ENCODE results near the gene TBC1D1. TPM values are rescaled to one million over a fixed set of nuclear protein-coding genes. Genes with fewer than 3 reads are reported as not detected.

Gene TBC1D1
- total RNA-seq, 4 donors from 2014 or later: 56.4 to 127 (median 94.8) TPM

DNA sequence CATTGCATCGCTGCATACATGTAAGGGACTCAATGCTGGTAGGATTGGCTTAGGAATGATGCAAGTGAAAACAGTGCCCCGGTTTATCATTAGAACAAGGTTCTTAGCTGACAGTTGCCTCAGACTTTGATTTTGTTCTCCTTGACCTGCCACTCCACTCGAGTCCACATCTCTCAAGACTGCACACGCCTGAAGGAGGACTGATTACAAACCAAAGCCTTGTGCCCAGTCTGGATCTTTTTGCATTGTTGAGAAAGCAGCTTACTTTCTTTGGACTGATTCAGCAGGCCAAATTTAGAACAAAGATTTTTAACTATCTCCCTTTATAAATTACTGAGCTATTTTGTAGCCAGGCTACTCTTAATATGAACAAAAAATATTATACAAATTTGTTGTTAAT lies 194.9 kb downstream of the TBC1D1 start:
- DNase-seq (ENCODE audit: low spot score): no peak
- ATAC-seq (ENCODE audit: low FRiP score): no peak
- TF ChIP-seq, protein P1, sequence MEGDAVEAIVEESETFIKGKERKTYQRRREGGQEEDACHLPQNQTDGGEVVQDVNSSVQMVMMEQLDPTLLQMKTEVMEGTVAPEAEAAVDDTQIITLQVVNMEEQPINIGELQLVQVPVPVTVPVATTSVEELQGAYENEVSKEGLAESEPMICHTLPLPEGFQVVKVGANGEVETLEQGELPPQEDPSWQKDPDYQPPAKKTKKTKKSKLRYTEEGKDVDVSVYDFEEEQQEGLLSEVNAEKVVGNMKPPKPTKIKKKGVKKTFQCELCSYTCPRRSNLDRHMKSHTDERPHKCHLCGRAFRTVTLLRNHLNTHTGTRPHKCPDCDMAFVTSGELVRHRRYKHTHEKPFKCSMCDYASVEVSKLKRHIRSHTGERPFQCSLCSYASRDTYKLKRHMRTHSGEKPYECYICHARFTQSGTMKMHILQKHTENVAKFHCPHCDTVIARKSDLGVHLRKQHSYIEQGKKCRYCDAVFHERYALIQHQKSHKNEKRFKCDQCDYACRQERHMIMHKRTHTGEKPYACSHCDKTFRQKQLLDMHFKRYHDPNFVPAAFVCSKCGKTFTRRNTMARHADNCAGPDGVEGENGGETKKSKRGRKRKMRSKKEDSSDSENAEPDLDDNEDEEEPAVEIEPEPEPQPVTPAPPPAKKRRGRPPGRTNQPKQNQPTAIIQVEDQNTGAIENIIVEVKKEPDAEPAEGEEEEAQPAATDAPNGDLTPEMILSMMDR (IDR thresholded peaks at IDR 0.05): no peak

DNA sequence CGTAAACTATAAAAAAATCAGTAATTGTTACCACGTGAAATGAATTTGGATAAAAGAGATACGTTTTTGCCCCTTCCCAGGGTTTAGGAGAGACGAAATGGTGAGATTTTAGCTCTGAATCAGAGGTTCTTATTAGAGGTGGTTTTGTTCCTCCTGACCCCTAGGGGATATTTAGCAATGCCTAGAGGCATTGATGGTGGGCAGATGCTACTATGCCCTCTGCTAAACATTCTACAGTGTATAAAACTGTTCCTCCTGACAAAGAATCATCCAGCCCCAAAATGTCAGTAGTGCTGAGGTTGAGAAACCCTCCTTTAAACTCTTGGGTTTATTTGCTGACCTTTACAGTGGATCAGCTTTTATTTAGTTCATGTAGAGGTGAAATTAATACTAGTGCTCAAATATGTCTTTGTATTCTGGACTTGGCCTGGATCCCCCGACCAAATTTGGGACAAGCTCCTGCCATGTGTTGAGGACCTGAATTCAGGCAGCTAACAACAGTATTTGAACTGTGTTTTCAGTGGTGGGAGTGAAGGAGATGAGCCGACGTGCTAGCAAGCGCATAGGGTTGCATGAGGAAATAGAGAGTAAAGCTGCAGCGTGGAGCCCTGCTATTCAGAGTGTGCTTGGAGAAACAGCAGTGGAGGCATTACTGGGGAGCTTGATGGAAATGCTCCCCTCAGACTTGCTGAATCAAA lies 195.4 kb downstream of the TBC1D1 start:
- no peak for ATAC-seq (ENCODE audit: low FRiP score)
- TF ChIP-seq, protein P1 (IDR thresholded peaks at IDR 0.05): no peak

DNA sequence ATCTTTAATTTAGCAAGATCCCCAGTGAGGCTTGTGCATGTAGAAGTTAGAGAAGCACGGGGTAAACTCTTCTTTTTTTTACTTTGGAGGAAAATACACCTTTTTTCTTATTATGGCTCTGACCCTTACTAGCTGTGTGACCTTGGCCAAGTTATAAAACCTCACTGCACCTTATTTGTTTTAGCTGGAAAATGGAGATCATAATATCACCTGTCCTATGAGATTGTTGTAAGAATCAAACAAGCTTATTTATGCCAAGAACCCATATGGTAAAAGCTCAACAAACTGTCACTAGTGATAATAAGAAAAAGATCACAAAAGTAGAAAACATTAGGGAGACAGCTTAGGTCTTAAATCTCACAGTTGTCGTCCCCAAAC lies 196.0 kb downstream of the TBC1D1 start:
- DNase-seq (ENCODE audit: low spot score): no peak
- TF ChIP-seq, protein P1 (IDR thresholded peaks at IDR 0.05): no peak
- ATAC-seq (ENCODE audit: low FRiP score): no peak

More for the DNA sequence above, 195.4 kb downstream of the TBC1D1 start:
- no peak for DNase-seq (ENCODE audit: low spot score)

DNA sequence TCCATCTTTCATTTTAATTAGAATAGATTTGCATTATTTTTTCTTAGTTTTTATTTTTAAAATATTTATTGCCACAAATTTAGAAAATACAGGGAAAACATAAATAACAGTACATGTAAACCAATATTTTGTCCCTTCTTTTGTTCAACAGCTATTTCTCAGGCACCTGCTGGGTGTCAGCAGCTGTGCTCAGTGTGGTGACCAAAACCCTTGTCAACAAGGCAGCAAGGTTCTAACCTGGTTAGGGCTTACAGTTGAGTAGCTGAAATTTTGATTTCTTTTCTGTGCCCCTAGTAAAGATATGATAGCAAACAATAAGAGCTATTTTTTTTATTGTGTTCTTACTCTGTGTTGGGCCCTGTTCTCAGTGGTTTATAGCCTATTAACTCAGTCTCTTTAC lies 197.4 kb downstream of the TBC1D1 start:
- TF ChIP-seq, protein P1 (IDR thresholded peaks at IDR 0.05): no peak
- DNase-seq (ENCODE audit: low spot score) (no peak), ATAC-seq (ENCODE audit: low FRiP score) (no peak)

DNA sequence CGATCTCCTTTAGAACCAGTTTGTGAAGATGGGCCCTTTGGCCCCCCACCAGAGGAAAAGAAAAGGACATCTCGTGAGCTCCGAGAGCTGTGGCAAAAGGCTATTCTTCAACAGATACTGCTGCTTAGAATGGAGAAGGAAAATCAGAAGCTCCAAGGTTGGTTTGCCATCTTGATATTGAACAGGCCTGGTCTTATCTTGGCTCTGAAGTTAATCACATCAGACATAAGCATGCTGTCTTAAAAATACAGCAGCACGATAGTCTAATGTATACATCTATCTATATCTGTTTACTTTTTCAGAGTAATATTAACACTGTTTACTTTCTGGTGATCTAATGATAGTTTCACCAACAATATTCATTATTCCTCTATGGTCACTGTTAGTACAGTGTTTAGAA lies 199.1 kb downstream of the TBC1D1 start:
- DNase-seq (ENCODE audit: low spot score) (no peak), ATAC-seq (ENCODE audit: low FRiP score) (no peak)
- TF ChIP-seq, protein P1 (IDR thresholded peaks at IDR 0.05): no peak

DNA sequence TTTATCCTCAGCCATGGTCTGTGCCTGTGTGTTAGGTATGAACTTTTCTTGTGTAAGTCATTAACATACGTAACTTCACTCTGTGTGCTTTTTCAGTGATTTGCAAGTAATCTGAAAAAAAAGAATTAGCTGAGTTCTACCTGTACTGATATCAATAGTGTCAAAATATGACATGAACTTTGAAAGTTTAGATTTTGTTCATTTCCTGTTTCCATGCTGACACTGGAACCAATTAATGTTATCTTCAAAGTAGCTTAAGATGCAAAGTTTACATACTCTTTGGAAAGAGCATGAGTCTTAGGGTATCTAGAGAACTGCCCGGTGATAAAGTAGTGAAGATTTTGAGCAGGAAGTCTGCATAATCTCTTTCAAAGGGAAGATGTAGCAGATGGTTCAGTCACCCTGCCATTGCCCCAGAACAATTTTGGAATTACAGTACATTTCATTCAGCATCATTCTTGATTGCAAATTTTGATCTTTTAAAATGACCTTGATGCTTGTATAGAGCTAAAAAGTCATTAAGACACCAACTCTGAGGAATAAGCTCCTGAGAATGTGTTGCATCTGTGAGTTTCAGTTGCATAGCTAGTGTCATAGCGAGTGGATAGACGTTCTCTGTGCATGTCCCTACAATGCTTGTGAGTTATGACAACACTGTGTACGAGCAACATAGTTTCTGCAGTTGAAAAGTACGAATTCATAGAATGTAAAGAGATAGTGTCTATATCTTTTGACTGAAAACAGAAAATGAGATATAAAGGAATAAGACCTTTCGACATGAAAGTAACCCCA lies 199.8 kb downstream of the TBC1D1 start:
- TF ChIP-seq, protein P1 (IDR thresholded peaks at IDR 0.05): no peak
- DNase-seq (ENCODE audit: low spot score) (no peak), ATAC-seq (ENCODE audit: low FRiP score) (no peak)
